AG10803 (cell line): ENCODE results near the gene GTSF1L.

ENCODE experiments used
- DNase-seq: peaks from one replicate; pipeline ENCODE4 v3.0.0; 2010; ENCODE audit warnings: low read depth
- H3K4me3 ChIP-seq: 2 replicates; pipeline ENCODE4 v1.5.1; 2011; ENCODE audit warnings: mild to moderate bottlenecking, low read length, control low read depth
- TF ChIP-seq, protein P1 (sequence below): conservative IDR thresholded peaks from 2 replicates; pipeline ENCODE4 v1.5.1; 2011; ENCODE audit warnings: mild to moderate bottlenecking, low read length, control low read depth, inconsistent platforms

Gene GTSF1L

DNA sequence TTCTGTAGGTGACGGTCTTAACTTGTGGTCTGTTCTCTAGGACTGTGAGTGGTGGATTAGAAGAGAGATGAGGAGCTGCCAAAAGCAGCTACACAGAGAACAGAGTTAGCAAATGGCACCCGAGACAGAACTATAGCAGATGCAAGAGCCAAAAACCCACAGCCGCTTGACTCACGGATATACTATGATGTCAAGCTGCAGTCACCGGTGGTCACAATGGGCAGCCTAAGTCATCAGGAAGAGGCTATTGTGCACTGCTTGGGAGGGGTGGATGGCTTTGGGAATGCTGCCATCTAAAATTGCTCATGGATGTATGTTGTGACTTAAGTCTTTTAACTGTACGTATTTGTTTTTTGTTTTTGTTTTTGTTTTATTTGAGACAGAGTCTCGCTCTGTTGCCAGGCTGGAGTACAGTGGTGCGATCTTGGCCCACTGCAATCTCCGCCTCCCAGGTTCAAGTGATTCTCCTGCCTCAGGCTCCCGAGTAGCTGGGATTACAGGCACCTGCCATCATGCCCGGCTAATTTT, at the start of gene GTSF1L:
Gene GTSF1L (minus strand): TSS at position 192 of the 528 bp plus-strand sequence. CDS start 308 bp downstream, outside the sequence.
- TF ChIP-seq, protein P1, sequence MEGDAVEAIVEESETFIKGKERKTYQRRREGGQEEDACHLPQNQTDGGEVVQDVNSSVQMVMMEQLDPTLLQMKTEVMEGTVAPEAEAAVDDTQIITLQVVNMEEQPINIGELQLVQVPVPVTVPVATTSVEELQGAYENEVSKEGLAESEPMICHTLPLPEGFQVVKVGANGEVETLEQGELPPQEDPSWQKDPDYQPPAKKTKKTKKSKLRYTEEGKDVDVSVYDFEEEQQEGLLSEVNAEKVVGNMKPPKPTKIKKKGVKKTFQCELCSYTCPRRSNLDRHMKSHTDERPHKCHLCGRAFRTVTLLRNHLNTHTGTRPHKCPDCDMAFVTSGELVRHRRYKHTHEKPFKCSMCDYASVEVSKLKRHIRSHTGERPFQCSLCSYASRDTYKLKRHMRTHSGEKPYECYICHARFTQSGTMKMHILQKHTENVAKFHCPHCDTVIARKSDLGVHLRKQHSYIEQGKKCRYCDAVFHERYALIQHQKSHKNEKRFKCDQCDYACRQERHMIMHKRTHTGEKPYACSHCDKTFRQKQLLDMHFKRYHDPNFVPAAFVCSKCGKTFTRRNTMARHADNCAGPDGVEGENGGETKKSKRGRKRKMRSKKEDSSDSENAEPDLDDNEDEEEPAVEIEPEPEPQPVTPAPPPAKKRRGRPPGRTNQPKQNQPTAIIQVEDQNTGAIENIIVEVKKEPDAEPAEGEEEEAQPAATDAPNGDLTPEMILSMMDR = no peak
- H3K4me3 ChIP-seq = no peak within 1 kb of the TSS
- DNase-seq = peak; percentile 42

DNA sequence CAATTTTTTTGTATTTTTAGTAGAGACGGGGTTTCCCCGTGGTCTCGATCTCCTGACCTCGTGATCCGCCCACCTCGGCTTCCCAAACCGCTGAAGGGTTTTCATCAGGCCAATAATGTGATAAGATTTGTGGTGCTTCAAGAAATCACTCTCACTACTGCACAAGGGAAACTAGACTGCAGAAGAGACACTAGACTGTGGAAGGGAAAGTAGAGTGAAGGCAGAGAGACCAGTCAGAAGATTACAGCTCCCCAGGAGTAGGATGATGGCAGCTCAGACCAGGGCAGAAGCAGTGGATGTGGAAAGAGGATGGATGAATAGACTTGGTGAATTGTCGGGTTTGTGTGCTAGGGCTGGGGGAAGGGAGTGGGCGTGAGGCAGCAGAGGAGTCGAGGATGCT, 48.0 kb upstream of the GTSF1L start:
- no peak for DNase-seq
- TF ChIP-seq, protein P1 = no peak
- H3K4me3 ChIP-seq = no peak overlapping the region

DNA sequence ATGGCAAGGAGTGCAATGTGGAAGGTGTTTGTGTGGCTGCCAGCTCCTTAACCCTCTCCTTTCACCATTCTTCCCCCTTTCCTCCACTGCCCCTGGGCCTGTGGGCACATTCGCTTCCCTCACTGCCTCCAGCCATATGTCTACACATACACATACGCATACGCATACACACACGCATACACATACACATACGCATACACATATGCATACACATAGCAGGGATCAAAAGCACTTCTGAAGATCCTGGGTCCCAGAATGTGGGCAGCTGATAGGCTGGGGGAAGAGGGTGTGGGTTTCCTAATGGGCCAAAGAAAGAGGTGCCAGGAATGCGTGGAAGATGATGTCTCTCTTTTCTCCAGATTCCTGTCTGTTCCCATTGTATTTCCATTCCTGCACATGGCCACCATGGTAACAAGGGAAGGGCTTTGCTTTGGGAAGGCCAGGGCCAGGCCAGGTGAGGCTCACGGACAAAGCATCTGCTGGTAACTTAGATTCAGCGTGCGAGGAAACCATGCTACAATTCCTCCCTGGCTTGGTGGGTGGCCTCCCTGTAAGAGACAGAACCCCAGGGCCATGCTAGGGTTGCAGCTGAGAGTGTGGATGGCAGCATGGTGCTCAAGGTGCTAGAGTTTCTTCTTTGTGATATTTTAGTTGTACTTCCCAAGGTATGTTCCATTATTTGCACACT, 44.8 kb upstream of the GTSF1L start:
- TF ChIP-seq, protein P1 = no peak
- H3K4me3 ChIP-seq = no peak overlapping the region
- no peak for DNase-seq

DNA sequence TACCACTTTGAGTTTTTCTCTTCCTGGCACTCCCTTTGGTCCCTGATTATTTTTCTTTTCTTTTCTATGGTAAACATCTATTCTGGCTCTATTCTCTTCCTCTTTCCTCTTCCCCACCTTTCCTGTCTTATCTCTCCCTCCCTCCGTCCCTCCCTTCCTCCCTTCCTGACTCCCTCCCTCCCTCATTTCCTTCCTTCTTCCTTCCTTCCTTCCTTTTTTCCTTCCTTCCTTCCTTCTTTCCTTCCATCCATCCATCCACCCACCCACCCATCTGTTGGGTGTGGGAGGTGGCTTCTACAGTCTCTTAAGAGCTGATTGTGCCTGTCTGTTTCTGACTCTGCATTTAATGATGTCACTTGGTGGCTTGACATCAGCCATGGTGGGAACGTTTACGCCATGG, 43.5 kb upstream of the GTSF1L start:
- no peak overlapping the region for H3K4me3 ChIP-seq
- TF ChIP-seq, protein P1 = no peak
- no peak for DNase-seq

DNA sequence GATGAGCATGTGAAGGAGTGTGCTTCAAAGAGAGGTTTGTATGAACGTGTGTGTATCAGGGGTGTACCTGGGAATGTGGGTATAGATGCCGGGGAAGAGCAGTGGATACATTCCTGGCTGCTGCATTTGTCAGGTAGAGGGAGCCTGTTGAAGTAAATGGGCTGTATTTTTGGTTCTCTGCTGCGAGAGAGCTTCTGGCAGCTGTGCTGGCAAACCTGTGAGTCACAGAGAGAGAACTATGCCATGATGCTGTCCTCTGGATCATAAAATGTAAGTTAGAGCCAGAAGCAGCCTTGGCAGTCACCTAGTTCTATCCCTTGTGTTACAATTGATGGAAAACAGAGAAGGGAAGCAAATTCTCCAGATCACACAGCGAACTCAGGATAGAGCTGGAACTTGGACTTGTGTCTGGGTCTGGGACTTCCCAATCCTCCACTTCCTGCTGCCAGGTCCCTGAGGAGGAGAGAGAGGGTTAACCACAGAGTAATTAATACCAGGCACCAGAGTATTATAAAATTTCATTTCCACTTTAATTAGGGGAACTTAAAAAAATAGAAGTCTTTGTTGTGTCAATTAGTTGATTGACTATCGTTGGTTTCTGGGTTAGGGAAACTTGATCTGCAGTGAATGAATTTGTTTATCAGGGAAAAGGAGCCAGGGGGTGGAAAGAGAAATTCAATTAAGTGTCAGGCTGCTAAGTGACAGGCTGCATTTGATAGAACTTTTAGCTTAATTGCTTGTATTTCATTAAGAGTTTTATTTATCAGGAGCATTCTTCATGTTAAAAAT, 41.1 kb upstream of the GTSF1L start:
- H3K4me3 ChIP-seq = no peak overlapping the region
- TF ChIP-seq, protein P1 = 0 out of 2 replicates have a peak, but pooled peaks have one; percentile 14
- DNase-seq = peak; percentile 67

DNA sequence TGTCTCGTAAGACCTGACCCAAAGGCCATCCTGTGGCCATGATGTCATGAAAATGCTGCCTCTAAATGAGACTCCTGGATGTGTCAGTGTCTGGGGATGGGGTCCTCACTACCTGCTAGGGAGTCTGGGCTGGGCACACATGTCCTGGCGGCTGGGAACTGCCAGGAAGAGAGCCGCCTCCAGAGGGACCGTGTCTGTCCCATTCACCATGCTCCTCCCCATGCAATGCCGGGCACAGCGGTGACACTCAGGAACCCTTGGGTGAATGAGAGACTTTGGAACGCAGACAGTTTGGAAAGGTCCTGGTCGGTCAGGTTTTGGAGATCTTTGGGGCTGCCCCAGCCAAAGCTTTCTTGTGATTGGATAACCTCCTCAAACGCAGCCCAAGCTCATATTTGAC, 40.1 kb upstream of the GTSF1L start:
- TF ChIP-seq, protein P1 = no peak
- DNase-seq = no peak
- no peak overlapping the region for H3K4me3 ChIP-seq
